Activated CD4-positive, alpha-beta T cell treated with anti-CD3 and anti-CD28 coated beads for 4 hours (primary cell): ENCODE results near the gene SMAD6.
"Not testable (repeated sequence)": the region's sequence is repeated elsewhere in the genome, so short reads cannot be mapped to it uniquely, and the experiment has no call there.

ENCODE experiments used
- DNase-seq, 2 donors: peaks; one replicate each; pipeline ENCODE4 v3.0.0-alpha.2; 2020

The SMAD6 gene

GRCh38 chr15:66677336-66677735 lies 24.7 kb upstream of the SMAD6 start:
- DNase-seq = no peak

- DNase-seq = no peak
Observed at GRCh38 chr15:66679061-66679656, 22.9 kb upstream of the SMAD6 start.

GRCh38 chr15:66679657-66680108 lies 22.4 kb upstream of the SMAD6 start:
- DNase-seq = no peak

- DNase-seq = no peak
Observed at GRCh38 chr15:66680502-66680901, 21.5 kb upstream of the SMAD6 start.

GRCh38 chr15:66681395-66681794 lies 20.6 kb upstream of the SMAD6 start:
- DNase-seq = no peak

- DNase-seq = no peak
Observed at GRCh38 chr15:66682246-66682645, 19.8 kb upstream of the SMAD6 start.

GRCh38 chr15:66682865-66683264 lies 19.2 kb upstream of the SMAD6 start:
- DNase-seq = no peak

- no peak for DNase-seq
Observed at GRCh38 chr15:66684136-66684681, 17.8 kb upstream of the SMAD6 start.

- DNase-seq = no peak
Observed at GRCh38 chr15:66685638-66686150, 16.3 kb upstream of the SMAD6 start.

- not testable (repeated sequence) for DNase-seq
Observed at GRCh38 chr15:66690912-66691311, 11.1 kb upstream of the SMAD6 start.

GRCh38 chr15:66691727-66692126 lies 10.3 kb upstream of the SMAD6 start:
- DNase-seq = no peak

- no peak for DNase-seq
Observed at GRCh38 chr15:66692391-66692790, 9.6 kb upstream of the SMAD6 start.

- peak in 1 of 2 donors; percentile 9 for DNase-seq
Observed at GRCh38 chr15:66692808-66693596, 9.0 kb upstream of the SMAD6 start.

- DNase-seq = no peak
Observed at GRCh38 chr15:66696770-66697169, 5.3 kb upstream of the SMAD6 start.

GRCh38 chr15:66698318-66698961 lies 3.6 kb upstream of the SMAD6 start:
- DNase-seq = no peak

- DNase-seq = no peak
Observed at GRCh38 chr15:66698971-66699370, 3.1 kb upstream of the SMAD6 start.

GRCh38 chr15:66700412-66700801 lies 1.6 kb upstream of the SMAD6 start:
- peak in 1 of 2 donors; percentile 5 for DNase-seq

- peak; percentile 77 to 79 for DNase-seq
Observed at GRCh38 chr15:66700802-66701421, 1.1 kb upstream of the SMAD6 start.

GRCh38 chr15:66701422-66702034 lies 508 bp upstream of the SMAD6 start:
- peak; percentile 12 to 15 for DNase-seq

- no peak for DNase-seq
Observed at GRCh38 chr15:66702787-66703539, 927 bp downstream of the SMAD6 start.

- no peak for DNase-seq
Observed at GRCh38 chr15:66703540-66703941, 1.5 kb downstream of the SMAD6 start.
